DMS53 treated with DMSO at 0.1 percent for 48 hours (cell line): Measurements from ENCODE around the gene EPO.
"Not testable (repeated sequence)": the region's sequence is repeated elsewhere in the genome, so short reads cannot be mapped to it uniquely, and the experiment has no call there.

ENCODE experiments used
- DNase-seq: peaks from one replicate; lab custom pipeline; 2025; ENCODE audit not compliant: unreplicated experiment; lab: John Stamatoyannopoulos, UW

EPO gene

DNA sequence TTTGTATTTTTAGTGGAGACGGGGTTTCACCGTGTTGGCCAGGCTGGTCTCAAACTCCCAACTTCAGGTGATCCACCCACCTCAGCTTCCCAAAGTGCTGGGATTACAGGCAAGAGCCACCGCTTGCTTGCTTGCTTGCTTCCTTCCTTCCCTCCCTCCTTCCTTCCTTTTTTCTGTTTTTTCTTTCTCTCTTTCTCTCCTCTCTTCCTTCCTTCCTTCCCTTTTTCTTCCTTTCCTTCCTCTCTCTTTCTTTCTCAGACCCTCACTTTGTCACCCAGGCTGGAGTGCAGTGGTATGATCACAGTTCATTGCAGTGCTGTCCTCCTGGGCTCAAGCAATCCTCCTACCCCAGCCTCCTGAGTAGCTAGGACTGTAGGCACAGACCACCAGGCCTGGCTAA lies 19.2 kb upstream of the EPO start:
- not testable (repeated sequence) for DNase-seq

DNA sequence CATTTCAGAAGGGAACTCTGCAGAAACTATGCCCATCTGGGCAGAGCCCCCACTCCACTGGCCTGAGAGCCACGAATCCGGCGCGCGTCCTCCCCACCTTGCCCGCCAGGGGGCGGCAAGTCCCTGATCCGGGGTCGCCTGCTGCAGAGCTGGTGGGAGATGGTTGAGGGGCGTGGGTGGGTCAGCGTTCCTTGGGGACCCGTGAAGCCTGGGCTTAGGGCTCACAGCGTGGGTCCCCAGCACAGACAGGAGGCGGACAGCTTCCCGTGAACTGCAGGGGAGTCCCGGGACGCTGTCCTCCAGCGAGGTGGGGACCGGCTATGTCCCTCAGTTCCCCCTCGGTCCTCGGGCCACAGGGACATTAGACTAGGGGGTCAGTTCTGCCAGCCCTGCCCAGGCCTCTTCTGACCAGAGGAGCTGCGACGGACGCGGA lies 14.9 kb upstream of the EPO start:
- peak; percentile 53 for DNase-seq

DNA sequence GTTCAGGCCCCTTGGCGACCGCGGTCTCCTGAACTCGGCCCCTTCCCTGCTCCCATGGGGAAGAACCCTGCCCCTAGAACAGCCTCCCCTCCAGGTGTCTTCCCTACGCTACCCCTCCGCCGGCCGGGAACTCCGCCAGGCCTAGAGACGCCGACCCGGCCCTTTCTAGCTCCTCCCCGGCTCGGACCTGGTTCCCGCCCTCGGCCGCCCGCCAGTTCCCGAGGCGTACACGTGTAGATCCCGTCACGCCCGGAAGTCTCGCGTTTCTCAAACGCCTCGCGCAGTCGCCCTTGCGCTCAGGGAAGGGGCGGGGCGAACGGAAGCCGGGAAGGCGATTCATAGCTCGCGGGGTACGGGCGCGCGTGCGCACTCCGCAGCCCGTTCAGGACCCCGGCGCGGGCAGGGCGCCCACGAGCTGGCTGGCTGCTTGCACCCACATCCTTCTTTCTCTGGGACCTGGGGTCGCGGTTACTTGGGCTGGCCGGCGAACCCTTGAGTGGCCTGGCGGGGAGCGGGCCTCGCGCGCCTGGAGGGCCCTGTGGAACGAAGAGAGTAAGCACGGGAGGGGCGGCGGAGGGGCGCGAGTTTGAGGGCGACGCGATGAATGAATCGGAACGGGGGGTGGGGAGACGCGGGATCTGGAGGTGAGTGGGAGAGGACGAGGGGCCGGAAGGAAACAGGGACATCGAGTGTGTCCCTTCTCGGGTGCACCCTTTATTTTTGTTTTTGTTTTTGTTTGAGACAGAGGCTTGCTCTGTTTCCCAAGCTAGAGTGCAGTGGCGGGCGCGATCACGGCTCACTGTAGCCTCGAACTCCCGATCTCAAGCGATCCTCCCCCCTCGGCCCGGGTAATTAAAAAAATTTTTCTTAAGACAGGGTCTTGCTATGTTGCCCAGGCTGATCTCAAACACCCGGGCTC lies 14.3 kb upstream of the EPO start, which contains the start of gene POP7:
Gene POP7, plus strand, starts transcription at position 369 of the 919 bp plus-strand sequence. CDS start 710 bp downstream, outside the sequence.
- peak; percentile 96 for DNase-seq

- DNase-seq = no peak
Observed at GRCh38 chr7:100706672-100707311, 13.5 kb upstream of the EPO start.

DNA sequence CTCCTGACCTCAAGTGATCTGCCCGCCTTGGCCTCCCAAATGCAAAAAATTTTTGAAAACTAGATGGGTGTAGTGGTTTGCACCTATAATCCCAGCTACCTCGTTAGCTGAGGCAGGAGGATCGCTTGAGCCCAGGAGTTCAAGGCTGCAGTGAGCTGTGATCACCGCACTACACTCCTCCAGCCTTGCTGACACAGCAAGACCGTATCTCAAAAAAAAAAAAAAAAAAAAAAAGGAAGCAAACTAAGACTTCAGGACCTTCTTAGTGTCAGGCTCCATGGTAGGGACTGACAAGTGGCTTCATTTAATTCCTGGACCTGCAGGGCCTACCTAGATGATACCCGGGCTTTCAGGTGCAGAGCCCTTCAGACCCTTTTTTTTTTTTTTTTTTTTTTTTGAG lies 11.9 kb upstream of the EPO start:
- DNase-seq = no peak

- no peak for DNase-seq
Observed at GRCh38 chr7:100710452-100710851, 9.8 kb upstream of the EPO start.

- DNase-seq = no peak
Observed at GRCh38 chr7:100711369-100711768, 8.9 kb upstream of the EPO start.

DNA sequence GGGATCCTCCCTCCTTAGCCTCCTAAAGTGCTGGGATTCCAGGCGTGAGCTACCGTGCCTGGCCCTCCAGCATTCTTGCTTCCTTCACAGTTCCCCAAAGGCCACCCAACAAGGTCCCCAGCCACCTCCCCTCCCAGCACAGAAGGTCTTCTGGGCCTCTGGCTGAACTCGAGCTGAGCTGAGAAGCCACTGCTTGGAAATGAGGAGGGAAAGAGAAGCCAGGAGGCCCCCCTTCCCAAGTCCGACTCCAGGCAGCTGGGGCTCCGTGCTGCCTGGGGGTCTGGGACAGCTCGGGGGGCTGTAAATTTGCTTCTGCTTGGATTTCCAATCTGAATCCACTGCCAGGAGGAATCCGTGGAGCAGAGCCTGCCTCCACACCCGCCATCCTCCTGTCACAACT lies 5.5 kb upstream of the EPO start:
- DNase-seq = no peak

GRCh38 chr7:100717073-100717472 lies 3.2 kb upstream of the EPO start:
- DNase-seq = not testable (repeated sequence)

DNA sequence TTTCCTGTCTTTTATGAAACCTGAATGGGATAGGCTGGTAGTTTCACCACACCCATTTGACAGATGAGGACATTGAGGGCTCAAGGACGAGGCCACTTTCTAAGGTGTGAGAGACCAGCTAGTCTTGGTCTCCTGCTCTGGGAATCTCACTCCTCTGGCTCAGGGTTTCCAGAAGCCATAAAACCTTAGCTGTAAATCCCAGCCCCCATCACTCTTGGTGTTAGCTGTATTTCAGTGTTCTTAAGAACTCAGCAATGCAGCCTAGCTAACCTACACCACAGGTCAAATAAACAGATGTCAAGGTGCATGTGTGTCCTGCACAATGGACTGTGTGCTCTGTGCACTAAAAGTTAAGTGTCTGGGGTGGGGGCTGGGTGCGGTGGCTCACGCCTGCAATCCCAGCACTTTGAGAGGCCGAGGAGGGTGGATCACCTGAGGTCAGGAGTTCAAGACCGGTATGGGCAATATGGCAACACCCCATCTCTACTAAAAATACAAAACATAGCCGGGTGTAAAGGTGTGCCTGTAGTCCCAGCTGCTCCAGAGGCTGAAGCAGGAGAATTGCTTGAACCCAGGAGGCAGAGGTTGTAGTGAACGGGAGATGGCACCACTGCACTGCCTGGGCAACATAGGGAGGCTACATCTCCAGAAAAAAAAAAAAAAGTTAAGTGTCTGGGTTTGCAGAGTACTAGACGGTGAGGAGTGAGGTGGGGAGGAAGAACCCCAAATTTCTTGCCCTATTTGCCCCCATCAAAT lies 567 bp upstream of the EPO start:
- no peak for DNase-seq

DNA sequence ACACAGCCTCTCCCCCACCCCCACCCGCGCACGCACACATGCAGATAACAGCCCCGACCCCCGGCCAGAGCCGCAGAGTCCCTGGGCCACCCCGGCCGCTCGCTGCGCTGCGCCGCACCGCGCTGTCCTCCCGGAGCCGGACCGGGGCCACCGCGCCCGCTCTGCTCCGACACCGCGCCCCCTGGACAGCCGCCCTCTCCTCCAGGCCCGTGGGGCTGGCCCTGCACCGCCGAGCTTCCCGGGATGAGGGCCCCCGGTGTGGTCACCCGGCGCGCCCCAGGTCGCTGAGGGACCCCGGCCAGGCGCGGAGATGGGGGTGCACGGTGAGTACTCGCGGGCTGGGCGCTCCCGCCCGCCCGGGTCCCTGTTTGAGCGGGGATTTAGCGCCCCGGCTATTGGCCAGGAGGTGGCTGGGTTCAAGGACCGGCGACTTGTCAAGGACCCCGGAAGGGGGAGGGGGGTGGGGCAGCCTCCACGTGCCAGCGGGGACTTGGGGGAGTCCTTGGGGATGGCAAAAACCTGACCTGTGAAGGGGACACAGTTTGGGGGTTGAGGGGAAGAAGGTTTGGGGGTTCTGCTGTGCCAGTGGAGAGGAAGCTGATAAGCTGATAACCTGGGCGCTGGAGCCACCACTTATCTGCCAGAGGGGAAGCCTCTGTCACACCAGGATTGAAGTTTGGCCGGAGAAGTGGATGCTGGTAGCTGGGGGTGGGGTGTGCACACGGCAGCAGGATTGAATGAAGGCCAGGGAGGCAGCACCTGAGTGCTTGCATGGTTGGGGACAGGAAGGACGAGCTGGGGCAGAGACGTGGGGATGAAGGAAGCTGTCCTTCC lies 620 bp downstream of the EPO start:
- DNase-seq = no peak

- DNase-seq = no peak
Observed at GRCh38 chr7:100721505-100721812, 1.2 kb downstream of the EPO start.

- no peak for DNase-seq
Observed at GRCh38 chr7:100722480-100723212, 2.4 kb downstream of the EPO start.

GRCh38 chr7:100723732-100724275 lies 3.5 kb downstream of the EPO start:
- DNase-seq = no peak

- DNase-seq = not testable (repeated sequence)
Observed at GRCh38 chr7:100724364-100724763, 4.1 kb downstream of the EPO start.

GRCh38 chr7:100726996-100727761 lies 6.9 kb downstream of the EPO start:
- no peak for DNase-seq

- no peak for DNase-seq
Observed at GRCh38 chr7:100728196-100728595, 7.9 kb downstream of the EPO start.

GRCh38 chr7:100730136-100730800 lies 10.0 kb downstream of the EPO start:
- DNase-seq = no peak
